Limb (tissue), 2 donors: Measurements from ENCODE around the gene CMTM7.

Experiments
- DNase-seq, 2 donors: peaks; one replicate each; pipeline ENCODE4 v3.0.0-alpha.2; 2016; ENCODE audit errors: extremely low spot score in 2 of 2

The CMTM7 gene

GRCh38 chr3:32488474-32489008 lies 96.9 kb downstream of the CMTM7 start:
- DNase-seq = no peak

DNA sequence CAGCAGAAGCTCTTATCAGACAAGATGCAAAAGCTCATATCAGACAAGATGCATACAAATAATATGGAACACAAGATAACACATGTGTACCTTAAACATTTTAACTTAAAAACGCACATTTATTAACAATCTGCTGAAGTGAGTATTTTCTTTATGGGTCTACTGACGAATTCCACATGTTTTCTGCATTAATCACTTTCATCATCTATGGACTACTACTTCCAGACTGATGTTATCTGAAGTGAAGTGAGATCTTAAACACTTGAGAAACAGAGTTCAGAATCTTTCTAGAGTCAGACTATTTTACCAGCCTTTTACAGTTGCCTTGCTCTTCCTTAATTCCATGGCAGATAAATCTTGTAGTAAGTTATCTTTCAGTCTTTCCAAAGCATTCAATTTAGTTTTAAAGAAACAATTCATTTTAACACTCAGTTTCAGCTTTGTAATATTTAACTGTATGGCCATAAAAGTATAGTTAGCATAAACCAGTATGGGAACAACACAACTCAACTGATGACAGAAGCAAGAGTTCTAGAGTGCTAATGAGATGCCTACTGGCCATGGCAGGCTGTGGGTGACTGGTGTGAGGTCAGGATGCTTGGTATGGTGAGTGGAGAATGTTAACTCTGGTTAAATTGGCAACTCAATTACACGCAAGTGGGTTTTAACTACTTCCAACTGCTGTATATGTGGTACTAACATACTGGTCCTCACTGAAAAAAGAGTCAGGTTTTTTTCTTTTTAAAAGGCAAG lies 101.2 kb downstream of the CMTM7 start:
- DNase-seq = no peak

- DNase-seq = no peak
These were observed 102.1 kb downstream of the CMTM7 start for GRCh38 chr3:32493437-32494414.

- DNase-seq = no peak
These were observed 103.4 kb downstream of the CMTM7 start for GRCh38 chr3:32495085-32495484.

GRCh38 chr3:32495609-32496008 lies 104.0 kb downstream of the CMTM7 start:
- DNase-seq = no peak

- no peak for DNase-seq
These were observed 106.6 kb downstream of the CMTM7 start for GRCh38 chr3:32498252-32498651.

DNA sequence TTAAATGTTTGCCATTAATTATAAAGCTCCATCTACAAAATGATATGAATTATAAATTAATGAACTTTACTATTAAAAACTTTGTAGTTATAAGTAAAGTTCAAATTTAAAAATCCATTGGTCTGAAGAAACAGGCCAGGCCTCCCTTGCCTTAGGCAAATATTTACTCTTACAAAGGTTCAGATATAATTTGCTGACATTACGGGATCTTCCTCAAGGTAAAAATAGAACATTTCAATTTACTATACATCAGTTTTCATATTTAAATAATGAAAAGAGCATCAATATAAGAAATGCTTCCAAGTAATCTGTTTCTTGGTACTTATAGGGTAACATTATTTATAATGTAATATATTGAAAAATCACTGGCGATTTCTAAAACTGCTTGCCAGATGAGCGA lies 107.3 kb downstream of the CMTM7 start:
- no peak for DNase-seq

- DNase-seq = no peak
These were observed 107.9 kb downstream of the CMTM7 start for GRCh38 chr3:32499585-32499984.

- no peak for DNase-seq
These were observed 108.6 kb downstream of the CMTM7 start for GRCh38 chr3:32500231-32500630.

GRCh38 chr3:32500880-32501782 lies 109.5 kb downstream of the CMTM7 start:
- DNase-seq = no peak

- no peak for DNase-seq
These were observed 110.1 kb downstream of the CMTM7 start for GRCh38 chr3:32501783-32502117.

- DNase-seq = peak; percentile 87 to 93
These were observed 110.7 kb downstream of the CMTM7 start, which contains the start of gene CMTM6 for GRCh38 chr3:32502118-32502945. CMTM6 (minus strand) TSS chr3:32502852; CDS start chr3:32502745, 107 bp downstream.

- no peak for DNase-seq
These were observed 111.3 kb downstream of the CMTM7 start for GRCh38 chr3:32502946-32503286.
